ENCODE results near the gene MAPKAP1.

DNA sequence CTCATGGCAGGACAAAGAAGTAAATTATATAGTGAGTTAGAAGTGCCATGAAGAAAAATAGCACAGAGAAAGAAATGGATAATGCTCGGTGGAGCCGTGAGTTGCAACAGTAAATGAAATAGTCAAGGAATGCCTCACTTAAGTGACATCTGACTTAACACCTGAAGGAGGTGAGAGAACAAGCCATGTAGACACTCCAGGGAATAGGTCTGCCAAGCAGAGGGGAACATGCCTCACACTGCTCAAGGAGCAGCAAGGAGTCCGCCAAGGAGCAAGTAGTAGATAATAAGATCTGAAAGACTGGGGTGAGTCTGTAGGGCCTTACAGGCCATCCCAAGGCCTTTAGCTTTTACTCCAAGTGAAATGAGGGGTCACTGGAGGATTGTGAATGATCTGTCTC lies 21.8 kb downstream of the MAPKAP1 start:
- no peak for TF ChIP-seq POLR2A (IDR thresholded peaks at IDR 0.05; ENCODE audit: low read depth, low read length)
- TF ChIP-seq POLR2AphosphoS5 (IDR thresholded peaks at IDR 0.05; ENCODE audit: low read depth, low read length) = no peak
- TF ChIP-seq PAX5 (IDR thresholded peaks at IDR 0.05; ENCODE audit: insufficient read depth, low read length, severe bottlenecking) = no peak
- no peak for TF ChIP-seq TAF1 (IDR thresholded peaks at IDR 0.05; ENCODE audit: low read depth, low read length)
- TF ChIP-seq SPI1 (IDR thresholded peaks at IDR 0.05; ENCODE audit: low read depth, low read length) = no peak
